Activated naive CD8-positive, alpha-beta T cell treated with anti-CD3 and anti-CD28 coated beads for 36 hours (primary cell): Measurements from ENCODE around the gene CYFIP1. TPM values are rescaled to one million over a fixed set of nuclear protein-coding genes. Genes with fewer than 3 reads are reported as not detected.

Experiments
- DNase-seq: peaks from one replicate; pipeline ENCODE4 v3.0.0; 2021
- H3K27ac Mint-ChIP-seq: one replicate; pipeline ENCODE4 v1.8.0; 2022; ENCODE audit warnings: mild to moderate bottlenecking, moderate library complexity, mixed read lengths
- H3K27me3 Mint-ChIP-seq: one replicate; pipeline ENCODE4 v1.8.0; 2022; ENCODE audit warnings: mild to moderate bottlenecking, mixed read lengths
- H3K36me3 Mint-ChIP-seq: one replicate; pipeline ENCODE4 v1.8.0; 2021; ENCODE audit warnings: mild to moderate bottlenecking, mixed read lengths
- H3K4me1 Mint-ChIP-seq: one replicate; pipeline ENCODE4 v1.8.0; 2021; ENCODE audit warnings: mixed read lengths
- H3K4me3 Mint-ChIP-seq: one replicate; pipeline ENCODE4 v1.8.0; 2022; ENCODE audit warnings: mild to moderate bottlenecking, moderate library complexity, mixed read lengths
- H3K9me3 Mint-ChIP-seq: one replicate; pipeline ENCODE4 v1.8.0; 2022; ENCODE audit warnings: mixed read lengths
- total RNA-seq, 2 experiments: library from RNA; stranded (reverse); gene quantifications; one replicate each; pipeline ENCODE4 v1.2.3, GENCODE V29; 2021

The CYFIP1 gene
- total RNA-seq, 2 experiments from 2014 or later: 14.9 to 17.1 TPM

DNA sequence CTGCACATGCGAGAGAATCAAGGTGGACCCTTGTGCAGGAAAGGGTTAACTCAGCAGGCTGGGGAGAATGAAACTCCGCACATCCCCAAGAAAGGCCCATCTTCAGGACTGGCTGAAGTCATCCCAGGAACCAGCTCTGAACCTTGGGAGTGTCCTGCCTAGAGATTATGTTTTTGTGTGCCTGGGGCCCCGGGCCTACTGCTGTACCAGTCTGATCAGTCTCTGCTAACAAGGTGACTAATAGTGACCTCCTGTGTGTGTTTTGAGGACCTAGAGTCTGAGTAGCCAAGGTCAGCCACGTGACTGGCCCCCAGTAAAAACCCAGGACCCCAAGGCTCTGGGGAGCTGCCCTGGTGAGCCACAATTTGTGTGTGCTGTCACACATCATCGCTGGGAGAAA, 58.2 kb downstream of the CYFIP1 start:
- Mint-ChIP-seq H3K9me3 (no peaks in the 10 kb centered on the region), H3K36me3 (no peaks in the 10 kb centered on the region), H3K27ac (no peak overlapping the region), H3K4me1 (no peaks in the 10 kb centered on the region), H3K27me3 (no peaks in the 10 kb centered on the region), H3K4me3 (no peak overlapping the region)
- no peak for DNase-seq

DNA sequence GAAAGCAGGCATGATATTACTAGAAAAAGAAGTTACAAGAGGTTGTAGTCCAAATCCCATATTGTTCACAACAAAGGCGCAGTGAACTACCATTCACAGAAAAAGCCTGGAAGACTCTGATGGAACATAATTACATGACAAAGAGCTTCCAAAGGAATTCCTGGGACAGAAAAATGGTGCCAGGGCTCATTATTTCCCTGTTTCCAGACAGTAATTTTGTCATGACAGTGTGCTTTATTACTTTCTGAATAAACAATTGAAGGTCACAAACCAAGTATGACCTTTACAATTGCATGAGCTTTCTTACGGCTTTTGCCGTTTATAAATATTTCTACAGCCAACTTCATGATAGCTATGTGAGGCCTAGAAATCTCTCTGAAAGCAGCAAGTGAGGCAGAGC, 61.0 kb downstream of the CYFIP1 start:
- no peaks in the 10 kb centered on the region for H3K27me3 Mint-ChIP-seq
- H3K4me3 Mint-ChIP-seq: no peak overlapping the region
- DNase-seq: no peak
- no peak overlapping the region for H3K27ac Mint-ChIP-seq
- no peaks in the 10 kb centered on the region for H3K4me1 Mint-ChIP-seq
- H3K36me3 Mint-ChIP-seq: no peaks in the 10 kb centered on the region
- H3K9me3 Mint-ChIP-seq: no peaks in the 10 kb centered on the region

DNA sequence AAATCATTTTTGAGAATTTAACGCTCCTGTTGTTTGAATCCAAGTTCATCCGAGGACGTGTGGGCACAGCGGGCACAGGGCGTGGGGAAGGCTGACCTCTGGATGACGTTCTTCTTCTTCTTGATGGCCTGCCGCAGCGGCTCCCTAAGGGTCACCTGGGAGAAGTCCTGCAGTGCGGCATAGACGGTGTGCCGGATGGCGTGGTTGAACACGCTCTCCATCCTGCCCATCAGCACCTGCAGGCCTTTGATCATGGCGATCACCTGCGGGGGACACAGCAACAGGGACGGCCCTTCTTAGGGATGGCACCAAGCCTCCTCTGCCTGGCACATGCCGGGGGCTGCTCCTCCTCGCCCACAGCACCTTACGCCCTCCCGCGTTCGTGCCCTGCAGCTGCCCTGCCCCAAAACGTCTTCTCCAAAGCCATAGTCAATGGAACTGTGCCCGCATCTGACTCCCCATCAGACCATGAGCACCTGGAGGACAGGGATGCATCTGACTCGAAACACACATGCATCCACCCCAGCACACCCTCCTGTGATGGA, 61.5 kb downstream of the CYFIP1 start:
- H3K4me3 Mint-ChIP-seq: no peak overlapping the region
- no peaks in the 10 kb centered on the region for H3K36me3 Mint-ChIP-seq
- no peak for DNase-seq
- no peaks in the 10 kb centered on the region for H3K4me1 Mint-ChIP-seq
- H3K27ac Mint-ChIP-seq: no peak overlapping the region
- no peaks in the 10 kb centered on the region for H3K9me3 Mint-ChIP-seq
- no peaks in the 10 kb centered on the region for H3K27me3 Mint-ChIP-seq

- Mint-ChIP-seq H3K36me3 (no peaks in the 10 kb centered on the region), H3K27me3 (no peaks in the 10 kb centered on the region), H3K9me3 (no peaks in the 10 kb centered on the region), H3K4me1 (no peaks in the 10 kb centered on the region), H3K4me3 (no peak overlapping the region), H3K27ac (no peak overlapping the region)
- no peak for DNase-seq
Measured at GRCh38 chr15:22918056-22918455, 62.1 kb downstream of the CYFIP1 start.

DNA sequence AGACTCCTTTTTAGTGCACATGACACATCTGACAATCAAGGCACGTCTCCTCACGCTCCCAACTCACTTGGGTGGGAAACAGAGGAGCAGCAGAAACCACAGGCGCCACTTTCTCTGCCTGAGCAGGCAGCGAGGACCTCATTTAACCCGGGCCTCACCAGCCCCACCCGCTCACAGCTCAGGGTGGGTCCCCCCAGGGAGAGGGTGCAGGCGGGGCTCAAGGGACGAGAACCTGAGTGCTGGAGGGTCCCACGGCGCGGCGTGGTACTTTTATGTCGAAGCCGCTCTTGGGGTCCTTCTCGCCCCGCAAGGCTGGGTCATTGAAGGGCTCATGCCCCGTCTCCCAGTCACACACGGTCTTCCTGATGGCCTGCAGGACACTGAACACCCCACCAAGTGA, 62.6 kb downstream of the CYFIP1 start:
- H3K27me3 Mint-ChIP-seq: no peaks in the 10 kb centered on the region
- H3K4me3 Mint-ChIP-seq: no peak overlapping the region
- H3K27ac Mint-ChIP-seq: no peak overlapping the region
- H3K4me1 Mint-ChIP-seq: no peaks in the 10 kb centered on the region
- DNase-seq: no peak
- H3K9me3 Mint-ChIP-seq: no peaks in the 10 kb centered on the region
- no peaks in the 10 kb centered on the region for H3K36me3 Mint-ChIP-seq

DNA sequence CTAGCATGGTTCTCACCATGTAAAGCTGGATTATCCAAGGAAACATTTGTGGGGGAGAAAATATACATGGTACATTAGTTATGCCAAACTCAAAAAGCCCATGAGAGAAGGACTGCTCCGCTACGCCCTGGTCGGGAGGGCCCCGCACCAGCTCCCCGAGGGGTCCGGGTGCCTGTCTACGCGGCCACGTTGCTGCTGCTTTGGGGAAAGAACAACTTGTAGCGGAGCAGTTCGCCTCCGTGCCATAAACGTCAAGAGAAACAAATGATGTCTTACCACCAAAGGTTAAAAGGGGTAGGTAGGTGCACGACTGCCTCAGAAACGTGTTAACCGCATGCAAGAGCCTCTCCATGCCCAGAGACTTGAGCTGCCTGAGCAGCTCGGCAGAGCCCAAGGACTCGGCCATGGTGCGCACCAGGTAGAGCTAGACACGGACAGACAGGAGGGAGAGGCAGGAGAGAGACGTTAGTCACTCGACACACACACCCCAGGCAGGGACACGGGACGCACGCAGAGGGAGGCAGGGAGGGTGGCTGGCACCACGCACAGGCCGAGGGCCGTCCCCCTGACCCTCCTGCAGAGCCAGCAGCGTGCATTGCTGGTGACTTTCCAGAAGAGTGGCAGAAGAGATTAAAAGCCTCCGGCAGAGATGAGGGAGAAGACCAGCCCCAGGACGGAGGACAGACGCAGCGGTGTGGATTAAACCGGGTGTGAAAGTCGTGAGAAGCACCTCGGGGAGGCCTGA, 63.4 kb downstream of the CYFIP1 start:
- Mint-ChIP-seq H3K27me3 (no peaks in the 10 kb centered on the region), H3K9me3 (no peaks in the 10 kb centered on the region)
- no peak for DNase-seq

DNA sequence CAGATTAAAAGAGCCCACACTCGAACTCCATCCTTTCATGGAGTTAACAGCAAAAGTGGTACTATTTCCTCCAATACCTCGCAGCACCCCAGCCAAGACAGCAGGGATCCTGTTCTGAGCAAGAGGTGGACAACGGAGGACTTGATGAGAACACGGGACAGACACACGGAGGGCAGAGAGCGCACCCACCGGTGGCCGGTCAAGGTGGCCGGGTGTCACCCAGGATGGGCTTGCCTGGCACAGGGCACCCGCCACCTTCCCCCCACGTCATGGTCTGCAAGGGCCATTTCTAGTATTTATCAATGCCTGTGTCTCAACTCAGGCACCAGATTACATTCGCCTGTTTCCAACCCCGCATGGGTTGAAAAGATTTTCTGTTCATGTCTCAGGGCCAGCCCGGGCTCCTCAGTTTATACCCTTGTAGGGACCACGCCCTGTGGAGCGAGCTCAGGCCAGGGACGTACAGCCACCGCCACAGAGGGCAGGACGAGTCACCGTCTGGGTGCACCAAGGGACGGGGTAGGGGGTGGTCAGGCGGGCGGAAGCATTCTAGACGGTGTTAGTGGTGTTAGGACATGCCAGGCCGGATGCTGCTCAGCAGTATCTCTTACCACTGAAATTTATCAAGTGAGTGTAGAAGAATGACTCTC, 64.2 kb downstream of the CYFIP1 start:
- no peaks in the 10 kb centered on the region for H3K36me3 Mint-ChIP-seq
- H3K4me3 Mint-ChIP-seq: no peak overlapping the region
- no peaks in the 10 kb centered on the region for H3K9me3 Mint-ChIP-seq
- no peak overlapping the region for H3K27ac Mint-ChIP-seq
- no peaks in the 10 kb centered on the region for H3K27me3 Mint-ChIP-seq
- DNase-seq: no peak
- no peaks in the 10 kb centered on the region for H3K4me1 Mint-ChIP-seq

More for the DNA sequence above, 63.4 kb downstream of the CYFIP1 start:
- Mint-ChIP-seq H3K4me1 (no peaks in the 10 kb centered on the region), H3K4me3 (no peak overlapping the region), H3K27ac (no peak overlapping the region), H3K36me3 (no peaks in the 10 kb centered on the region)

DNA sequence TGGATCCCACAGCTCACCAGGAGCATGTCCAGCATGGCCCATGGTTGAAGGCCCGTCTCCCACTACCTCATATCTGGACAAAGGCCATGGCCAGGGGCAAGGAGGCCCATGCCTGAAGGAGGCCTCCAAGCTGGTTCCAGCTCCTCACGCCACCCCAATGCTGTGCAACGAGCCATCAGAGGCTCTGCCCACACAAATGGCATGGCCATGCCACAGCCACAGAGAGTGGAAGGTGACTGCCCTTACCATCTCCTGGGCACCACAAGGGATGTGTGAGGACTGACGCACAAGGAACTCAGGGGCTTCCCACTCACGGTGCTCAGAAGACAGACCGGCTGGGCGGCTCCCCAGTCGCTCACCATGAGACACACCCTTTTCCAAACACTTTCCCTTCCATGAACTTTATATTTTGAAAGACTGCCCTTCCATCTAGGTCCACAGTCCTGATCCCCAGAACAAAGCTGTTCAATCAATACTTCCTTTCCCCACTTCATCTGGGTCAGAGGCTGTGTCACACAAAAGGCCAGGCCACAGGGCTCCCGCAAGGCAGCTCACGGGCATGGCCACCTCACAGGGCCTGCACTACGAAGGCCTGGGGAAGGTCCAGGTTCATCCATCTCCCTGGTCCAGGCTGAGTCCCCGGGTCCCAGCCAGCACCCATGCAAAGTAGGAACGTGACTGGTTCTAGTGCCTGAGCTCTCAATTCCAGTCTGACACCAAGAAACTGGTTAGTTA, 66.4 kb downstream of the CYFIP1 start:
- Mint-ChIP-seq H3K27ac (no peak overlapping the region), H3K4me1 (no peaks in the 10 kb centered on the region), H3K27me3 (no peaks in the 10 kb centered on the region), H3K36me3 (peaks cover under 1% of the 10 kb centered on the region), H3K9me3 (no peaks in the 10 kb centered on the region), H3K4me3 (no peak overlapping the region)
- DNase-seq: no peak

DNA sequence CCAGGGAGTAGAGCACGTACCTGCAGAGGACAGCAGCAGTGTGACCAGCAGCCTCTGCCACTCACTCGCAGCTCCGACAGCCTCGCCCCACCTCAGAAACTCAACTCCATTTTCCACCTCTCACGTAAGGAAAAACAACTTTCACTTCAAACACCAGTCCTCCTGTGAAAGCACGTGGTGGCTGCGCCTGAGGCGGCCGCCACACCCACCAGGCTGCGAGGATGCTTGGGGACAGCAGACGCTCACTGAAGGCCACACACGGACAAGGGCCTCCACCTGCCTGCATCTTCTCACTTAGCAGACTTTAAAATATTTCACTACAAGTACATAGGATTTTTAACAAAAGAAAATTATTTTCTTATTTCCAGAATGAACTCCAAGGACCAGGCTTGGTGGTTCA, 67.9 kb downstream of the CYFIP1 start:
- no peaks in the 10 kb centered on the region for H3K4me1 Mint-ChIP-seq
- no peak for DNase-seq
- no peak overlapping the region for H3K4me3 Mint-ChIP-seq
- no peaks in the 10 kb centered on the region for H3K9me3 Mint-ChIP-seq
- no peaks in the 10 kb centered on the region for H3K27me3 Mint-ChIP-seq
- H3K36me3 Mint-ChIP-seq: peaks cover 7% of the 10 kb centered on the region
- no peak overlapping the region for H3K27ac Mint-ChIP-seq

GRCh38 chr15:22911306-22911705, 68.9 kb downstream of the CYFIP1 start:
- Mint-ChIP-seq H3K4me3 (no peak overlapping the region), H3K27me3 (no peaks in the 10 kb centered on the region), H3K36me3 (peaks cover 7% of the 10 kb centered on the region), H3K4me1 (no peaks in the 10 kb centered on the region), H3K27ac (no peak overlapping the region), H3K9me3 (no peaks in the 10 kb centered on the region)
- no peak for DNase-seq

GRCh38 chr15:22908830-22909229, 71.3 kb downstream of the CYFIP1 start:
- Mint-ChIP-seq H3K36me3 (peaks cover 7% of the 10 kb centered on the region), H3K27ac (no peak overlapping the region), H3K9me3 (no peaks in the 10 kb centered on the region), H3K27me3 (no peaks in the 10 kb centered on the region), H3K4me1 (no peaks in the 10 kb centered on the region), H3K4me3 (no peak overlapping the region)
- DNase-seq: no peak

GRCh38 chr15:22907161-22907950, 72.8 kb downstream of the CYFIP1 start:
- Mint-ChIP-seq H3K36me3 (peaks cover 7% of the 10 kb centered on the region), H3K4me3 (no peak overlapping the region), H3K27me3 (no peaks in the 10 kb centered on the region), H3K4me1 (no peaks in the 10 kb centered on the region), H3K9me3 (no peaks in the 10 kb centered on the region), H3K27ac (no peak overlapping the region)
- no peak for DNase-seq

DNA sequence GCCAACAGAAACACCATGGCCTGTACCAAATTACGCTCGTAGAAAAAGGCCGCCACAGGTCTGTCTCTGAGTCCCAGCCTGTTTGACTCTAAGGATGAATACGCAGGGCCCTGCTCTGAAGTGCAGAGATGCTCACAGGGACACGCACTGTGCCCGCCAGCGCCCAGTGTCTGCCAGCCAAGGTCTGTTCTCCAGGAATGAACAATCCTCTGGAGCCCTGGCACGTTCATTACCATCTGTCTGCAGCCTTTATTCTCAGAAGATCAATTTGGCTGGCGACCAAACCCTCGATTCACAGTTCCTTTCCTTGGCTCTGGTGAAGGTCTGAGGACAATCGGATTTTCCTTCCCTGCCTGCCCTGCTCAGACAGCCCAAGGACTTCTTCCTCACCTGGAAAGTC, 75.4 kb downstream of the CYFIP1 start:
- no peak overlapping the region for H3K4me3 Mint-ChIP-seq
- no peak overlapping the region for H3K27ac Mint-ChIP-seq
- H3K4me1 Mint-ChIP-seq: no peaks in the 10 kb centered on the region
- peaks cover 9% of the 10 kb centered on the region for H3K36me3 Mint-ChIP-seq
- no peaks in the 10 kb centered on the region for H3K9me3 Mint-ChIP-seq
- no peak for DNase-seq
- H3K27me3 Mint-ChIP-seq: no peaks in the 10 kb centered on the region

DNA sequence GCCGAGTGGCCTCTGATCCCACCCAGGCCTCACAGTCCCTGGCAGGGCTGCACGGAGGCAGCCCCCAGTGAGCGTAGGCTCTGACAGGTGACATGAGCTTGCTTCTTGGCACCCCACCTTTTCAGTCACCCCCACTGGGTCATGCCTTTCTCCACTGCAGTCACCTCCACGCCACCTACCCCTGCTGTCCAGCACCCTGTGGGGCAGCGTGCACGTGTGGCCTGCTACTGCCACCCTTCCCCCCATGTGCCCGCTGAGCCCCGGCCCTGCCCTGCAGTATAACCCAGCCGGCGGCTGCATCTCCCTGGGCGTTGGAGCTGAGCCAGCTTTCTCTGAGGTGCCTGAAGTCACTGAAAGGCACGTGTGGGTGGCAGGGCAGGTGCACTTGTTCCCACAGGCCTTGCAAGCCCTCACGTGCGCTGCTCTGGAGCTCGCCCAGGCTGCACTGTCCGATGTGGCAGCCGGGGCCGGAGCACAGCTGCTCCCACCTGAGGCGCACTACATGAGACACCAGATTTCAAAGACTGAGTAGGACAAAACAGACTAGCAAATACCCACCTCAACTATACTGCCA, 76.1 kb downstream of the CYFIP1 start:
- Mint-ChIP-seq H3K4me1 (peaks cover under 1% of the 10 kb centered on the region), H3K27me3 (no peaks in the 10 kb centered on the region), H3K36me3 (peaks cover 12% of the 10 kb centered on the region), H3K4me3 (no peak overlapping the region), H3K27ac (no peak overlapping the region), H3K9me3 (no peaks in the 10 kb centered on the region)
- no peak for DNase-seq
